HepG2 (cell line): ENCODE measurements around the gene CLIC1. TPM values are rescaled to one million over a fixed set of nuclear protein-coding genes. Genes with fewer than 3 reads are reported as not detected.

Experiments used
- AKAP8 ChIP-seq: sonication (generic); formaldehyde crosslinking; IDR thresholded peaks from 2 replicates; pipeline ENCODE4 v1.5.1; 2020; ENCODE audit warnings: mild to moderate bottlenecking, missing genetic modification reagents
- CAMTA2 ChIP-seq: sonication (generic); formaldehyde crosslinking; IDR thresholded peaks from 2 replicates; pipeline ENCODE4 v1.4.0; 2020; ENCODE audit warnings: mild to moderate bottlenecking, missing genetic modification reagents, borderline replicate concordance
- FOSL1 ChIP-seq: sonication (generic); formaldehyde crosslinking; IDR thresholded peaks from 2 replicates; pipeline ENCODE4 v1.9.0; 2021; ENCODE audit warnings: missing genetic modification reagents, borderline replicate concordance
- JARID2 ChIP-seq: sonication (generic); formaldehyde crosslinking; IDR thresholded peaks from 2 replicates; pipeline ENCODE4 v1.8.1; 2023; ENCODE audit warnings: missing genetic modification reagents, inconsistent platforms; ENCODE audit not compliant: insufficient replicate concordance
- KDM6A ChIP-seq: IDR thresholded peaks from 2 replicates; pipeline ENCODE4 v1.6.1; 2016; ENCODE audit warnings: low read depth
- MAZ ChIP-seq, 2 experiments: sonication (generic) in 1 of 2; formaldehyde crosslinking in 1 of 2; IDR thresholded peaks; 2 replicates each; pipeline versions ENCODE4 v1.5.0 to v1.6.1; 2012 to 2020; ENCODE audit warnings: low read depth in 2 of 2, mild to moderate bottlenecking in 2 of 2, borderline replicate concordance in 1 of 2, improper control_type of control experiment in 1 of 2, low read length in 1 of 2, missing genetic modification reagents in 1 of 2, moderate library complexity in 1 of 2
- MED1 ChIP-seq: sonication (generic); formaldehyde crosslinking; IDR thresholded peaks from 2 replicates; pipeline ENCODE4 v1.4.0; 2020; ENCODE audit warnings: missing genetic modification reagents
- MIER2 ChIP-seq: IDR thresholded peaks from 2 replicates; pipeline ENCODE4 v1.6.1; 2016; ENCODE audit warnings: missing biosample characterization, missing genetic modification reagents
- MXD4 ChIP-seq: IDR thresholded peaks from 2 replicates; pipeline ENCODE4 v1.6.1; 2016; ENCODE audit warnings: mild to moderate bottlenecking, missing biosample characterization, missing genetic modification reagents
- NCOA2 ChIP-seq: sonication (generic); formaldehyde crosslinking; IDR thresholded peaks from 2 replicates; pipeline ENCODE4 v1.8.0; 2022; ENCODE audit warnings: inconsistent platforms
- RBM22 ChIP-seq: fragments of 200-400 bp; formaldehyde crosslinking; optimal IDR thresholded peaks from 2 replicates; pipeline ENCODE3; 2017; ENCODE audit warnings: mild to moderate bottlenecking, low read length, moderate library complexity
- RNF2 ChIP-seq: fragments of 450-650 bp; conservative IDR thresholded peaks from 2 replicates; pipeline ENCODE4 v1.6.1; 2016; ENCODE audit warnings: low read depth
- SCMH1 ChIP-seq: sonication (generic); formaldehyde crosslinking; IDR thresholded peaks from 2 replicates; pipeline ENCODE4 v1.9.0; 2021; ENCODE audit warnings: missing genetic modification reagents, mild to moderate bottlenecking, borderline replicate concordance
- SRSF1 ChIP-seq: fragments of 200-400 bp; formaldehyde crosslinking; optimal IDR thresholded peaks from 2 replicates; pipeline ENCODE3; 2017; ENCODE audit warnings: mild to moderate bottlenecking, low read depth, low read length, moderate library complexity
- ZBTB26 ChIP-seq: IDR thresholded peaks from 2 replicates; pipeline ENCODE4 v1.6.1; 2016; ENCODE audit warnings: missing compliant biosample characterization, missing genetic modification reagents, borderline replicate concordance
- ZBTB42 ChIP-seq: sonication (generic); formaldehyde crosslinking; IDR thresholded peaks from 2 replicates; pipeline ENCODE4 v1.5.0; 2020; ENCODE audit warnings: mild to moderate bottlenecking, missing genetic modification reagents
- ZBTB43 ChIP-seq: sonication (generic); formaldehyde crosslinking; conservative IDR thresholded peaks from 2 replicates; pipeline ENCODE4 v1.4.0; 2020; ENCODE audit warnings: missing genetic modification reagents
- ZC3H13 ChIP-seq: sonication (generic); formaldehyde crosslinking; IDR thresholded peaks from 2 replicates; pipeline ENCODE4 v1.8.1; 2023; ENCODE audit warnings: mild to moderate bottlenecking, missing genetic modification reagents, moderate library complexity
- ZFP36L2 ChIP-seq: sonication (generic); formaldehyde crosslinking; IDR thresholded peaks from 2 replicates; pipeline ENCODE4 v1.4.0; 2020; ENCODE audit warnings: missing genetic modification reagents
- ZFP41 ChIP-seq: sonication (generic); formaldehyde crosslinking; IDR thresholded peaks from 2 replicates; pipeline ENCODE4 v1.4.0; 2020; ENCODE audit warnings: mild to moderate bottlenecking, missing genetic modification reagents, borderline replicate concordance
- ZMYM4 ChIP-seq: sonication (generic); formaldehyde crosslinking; IDR thresholded peaks from 2 replicates; pipeline ENCODE4 v1.8.1; 2023; ENCODE audit warnings: mild to moderate bottlenecking, missing genetic modification reagents
- ZNF224 ChIP-seq: sonication (generic); formaldehyde crosslinking; IDR thresholded peaks from 2 replicates; pipeline ENCODE4 v1.5.0; 2020; ENCODE audit warnings: mild to moderate bottlenecking, missing genetic modification reagents
- ZNF547 ChIP-seq: sonication (generic); formaldehyde crosslinking; IDR thresholded peaks from 2 replicates; pipeline ENCODE4 v1.5.1; 2020; ENCODE audit warnings: mild to moderate bottlenecking, missing genetic modification reagents
- ZNF563 ChIP-seq: sonication (generic); formaldehyde crosslinking; IDR thresholded peaks from 2 replicates; pipeline ENCODE4 v1.8.0; 2022; ENCODE audit warnings: mild to moderate bottlenecking, moderate library complexity, missing genetic modification reagents
- ZNF576 ChIP-seq: sonication (generic); formaldehyde crosslinking; IDR thresholded peaks from 2 replicates; pipeline ENCODE4 v1.4.0; 2020; ENCODE audit warnings: mild to moderate bottlenecking, missing genetic modification reagents
- ZNF598 ChIP-seq: sonication (generic); formaldehyde crosslinking; IDR thresholded peaks from 2 replicates; pipeline ENCODE4 v1.5.1; 2020; ENCODE audit warnings: mild to moderate bottlenecking, missing genetic modification reagents, borderline replicate concordance
- ZSCAN5A ChIP-seq: sonication (generic); formaldehyde crosslinking; IDR thresholded peaks from 2 replicates; pipeline ENCODE4 v1.8.0; 2022; ENCODE audit warnings: mild to moderate bottlenecking, missing genetic modification reagents, borderline replicate concordance
- polyA plus RNA-seq, 8 experiments: library from polyadenylated mRNA; depleted of rRNA in 3 of 8; stranded (reverse) in 7 of 8; unstranded in 1 of 8; fragments of >200 nt; fragmentation: Illumina TruSeq in 4 of 8; extraction: Trizol in 4 of 8; gene quantifications; 2 replicates each; pipeline versions ENCODE4 v1.2.1 to v1.2.3, GENCODE V29; 2011 to 2016; ENCODE audit warnings: low read depth in 4 of 8, missing spikeins in 1 of 8, mixed read lengths in 1 of 8; ENCODE audit not compliant: insufficient read depth in 1 of 8
- total RNA-seq, 5 experiments: library from RNA; depleted of rRNA; stranded (reverse); fragments of >200 nt; fragmentation: Illumina TruSeq; extraction: Trizol; gene quantifications; 2 replicates each; pipeline ENCODE4 v1.2.3, GENCODE V29; 2016; ENCODE audit warnings: low read depth in 1 of 5

Gene CLIC1
- total and polyA plus RNA-seq, 2 of the 13 experiments (the other 11 are each of a cell fraction or from before 2014, with no cell fraction given): 602 to 891 TPM

- TF ChIP-seq RBM22: peak; percentile 96
- no peak for TF ChIP-seq ZMYM4 (CRISPR knock-in tag)
- TF ChIP-seq ZNF598 (CRISPR knock-in tag): no peak; the same call in 1 of the 2 replicates
- peak; percentile 83 for TF ChIP-seq ZNF563 (CRISPR knock-in tag)
- TF ChIP-seq MAZ (IDR thresholded peaks at IDR 0.05; ENCODE audit: borderline replicate concordance, low read depth, low read length): 0 out of 2 replicates have a peak, but pooled peaks have one; percentile 9
- TF ChIP-seq MAZ (CRISPR knock-in tag; IDR thresholded peaks at IDR 0.05; ENCODE audit: low read depth): peak; percentile 71; the same call in 1 of the 2 replicates
- TF ChIP-seq ZNF224: peak; percentile 70; the same call in 1 of the 2 replicates
- TF ChIP-seq SCMH1 (CRISPR knock-in tag): no peak
- TF ChIP-seq JARID2: no peak
- no peak for TF ChIP-seq NCOA2 (CRISPR knock-in tag)
- no peak for TF ChIP-seq MIER2 (CRISPR knock-in tag)
- TF ChIP-seq KDM6A: no peak
- peak; percentile 29 for TF ChIP-seq MED1
- TF ChIP-seq MXD4 (CRISPR knock-in tag): no peak
- TF ChIP-seq CAMTA2 (CRISPR knock-in tag): no peak
- TF ChIP-seq ZBTB43 (CRISPR knock-in tag): no peak
- no peak for TF ChIP-seq ZBTB42
- no peak for TF ChIP-seq RNF2
- TF ChIP-seq ZSCAN5A: peak; percentile 79; the same call in 1 of the 2 replicates
- no peak for TF ChIP-seq ZNF576
- TF ChIP-seq ZC3H13: peak; percentile 99
- peak; percentile 80; the same call in 1 of the 2 replicates for TF ChIP-seq AKAP8
- 0 out of 2 replicates have a peak, but pooled peaks have one; percentile 34 for TF ChIP-seq FOSL1 (CRISPR knock-in tag)
- no peak; the same call in 1 of the 2 replicates for TF ChIP-seq ZNF547 (CRISPR knock-in tag)
- 0 out of 2 replicates have a peak, but pooled peaks have one; percentile 5 for TF ChIP-seq ZBTB26 (CRISPR knock-in tag)
- 0 out of 2 replicates have a peak, but pooled peaks have one; percentile 38 for TF ChIP-seq ZFP36L2 (CRISPR knock-in tag)
- TF ChIP-seq SRSF1: peak; percentile 92
- TF ChIP-seq ZFP41 (CRISPR knock-in tag): no peak
Measured at GRCh38 chr6:31729979-31730630, 6.2 kb downstream of the CLIC1 start (continued).
